Peyer's patch (tissue), 4 donors: ENCODE data around the gene TM4SF18.

ENCODE experiments used
- CTCF ChIP-seq, 6 experiments: fragments of 450-650 bp in 4 of 6; fragments of 200-600 bp in 2 of 6; sonication (generic) in 1 of 6; IDR thresholded peaks; one replicate each; pipeline ENCODE4 v1.5.1; 2017 to 2019; ENCODE audit warnings: antibody characterized with exemption in 6 of 6, mild to moderate bottlenecking in 3 of 6, moderate library complexity in 1 of 6
- POLR2A ChIP-seq, 2 donors: fragments of 450-650 bp; IDR thresholded peaks; one replicate each; pipeline ENCODE4 v1.5.1; 2017; ENCODE audit warnings: antibody characterized with exemption in 2 of 2, mild to moderate bottlenecking in 2 of 2, moderate library complexity in 2 of 2

- TF ChIP-seq CTCF (IDR thresholded peaks at IDR 0.05) (no peak), POLR2A (IDR thresholded peaks at IDR 0.05) (no peak)
Measured at GRCh38 chr3:149368201-149368673, 34.8 kb upstream of the TM4SF18 start.
